ENCODE results near the gene FRZB. TPM values are rescaled to one million over a fixed set of nuclear protein-coding genes. Genes with fewer than 3 reads are reported as not detected.

Gene FRZB
- total RNA-seq, 4 donors from 2014 or later, result 1.1 to 6.0 (median 3.1) TPM

- no peak for DNase-seq
- Histone ChIP-seq H3K36me3 (no peaks in the 10 kb centered on the region), H3K27me3 (no peaks in the 10 kb centered on the region), H3K4me1 (peaks cover 6 to 10% of the 10 kb centered on the region in 2 donors), H3K9me3 (no peaks in the 10 kb centered on the region), H3K4me3 (replicated peaks in 1 of 3) (no peak overlapping the region), H3K27ac (no peak overlapping the region)
- TF ChIP-seq, protein P1, sequence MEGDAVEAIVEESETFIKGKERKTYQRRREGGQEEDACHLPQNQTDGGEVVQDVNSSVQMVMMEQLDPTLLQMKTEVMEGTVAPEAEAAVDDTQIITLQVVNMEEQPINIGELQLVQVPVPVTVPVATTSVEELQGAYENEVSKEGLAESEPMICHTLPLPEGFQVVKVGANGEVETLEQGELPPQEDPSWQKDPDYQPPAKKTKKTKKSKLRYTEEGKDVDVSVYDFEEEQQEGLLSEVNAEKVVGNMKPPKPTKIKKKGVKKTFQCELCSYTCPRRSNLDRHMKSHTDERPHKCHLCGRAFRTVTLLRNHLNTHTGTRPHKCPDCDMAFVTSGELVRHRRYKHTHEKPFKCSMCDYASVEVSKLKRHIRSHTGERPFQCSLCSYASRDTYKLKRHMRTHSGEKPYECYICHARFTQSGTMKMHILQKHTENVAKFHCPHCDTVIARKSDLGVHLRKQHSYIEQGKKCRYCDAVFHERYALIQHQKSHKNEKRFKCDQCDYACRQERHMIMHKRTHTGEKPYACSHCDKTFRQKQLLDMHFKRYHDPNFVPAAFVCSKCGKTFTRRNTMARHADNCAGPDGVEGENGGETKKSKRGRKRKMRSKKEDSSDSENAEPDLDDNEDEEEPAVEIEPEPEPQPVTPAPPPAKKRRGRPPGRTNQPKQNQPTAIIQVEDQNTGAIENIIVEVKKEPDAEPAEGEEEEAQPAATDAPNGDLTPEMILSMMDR (IDR thresholded peaks at IDR 0.05), result no peak
- TF ChIP-seq POLR2A (IDR thresholded peaks at IDR 0.05), result no peak
- whole genome bisulfite sequencing, 2 donors, result 74 to 84% methylated on average over 3 of the region's 3 CpGs
- intact Hi-C loops (cut with DNase I), result no loop called here
Observed at GRCh38 chr2:182818501-182818900, 47.9 kb downstream of the FRZB start.

DNA sequence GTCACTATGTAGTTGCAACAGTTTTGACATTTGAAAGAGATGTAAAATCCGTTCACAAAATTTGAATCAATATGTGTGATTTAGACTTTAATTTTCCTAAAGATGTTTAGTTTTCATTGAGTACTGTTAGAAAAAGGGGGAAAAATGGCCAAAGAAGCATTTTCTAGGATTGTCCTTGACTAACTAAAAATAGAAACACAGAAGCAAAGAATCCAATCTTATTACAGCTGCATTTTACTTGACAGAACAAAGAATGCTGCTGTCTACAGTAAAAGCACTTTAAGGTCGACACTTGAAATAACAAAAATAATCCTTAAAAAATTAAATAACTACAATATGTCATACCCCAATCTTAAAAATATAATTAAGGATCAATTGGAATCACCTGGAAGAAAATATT is 48.9 kb downstream of the FRZB start:
- Histone ChIP-seq H3K27me3 (no peaks in the 10 kb centered on the region), H3K4me3 (replicated peaks in 1 of 3) (no peak overlapping the region), H3K4me1 (peaks cover 6 to 10% of the 10 kb centered on the region in 2 donors), H3K27ac (no peak overlapping the region), H3K36me3 (no peaks in the 10 kb centered on the region), H3K9me3 (no peaks in the 10 kb centered on the region)
- intact Hi-C loops (cut with DNase I), result no loop called here
- no peak for DNase-seq
- TF ChIP-seq, protein P1 (IDR thresholded peaks at IDR 0.05), result no peak
- no peak for TF ChIP-seq POLR2A (IDR thresholded peaks at IDR 0.05)
- WGBS, 2 donors, result 77 to 87% methylated on average over 2 of the region's 2 CpGs

DNA sequence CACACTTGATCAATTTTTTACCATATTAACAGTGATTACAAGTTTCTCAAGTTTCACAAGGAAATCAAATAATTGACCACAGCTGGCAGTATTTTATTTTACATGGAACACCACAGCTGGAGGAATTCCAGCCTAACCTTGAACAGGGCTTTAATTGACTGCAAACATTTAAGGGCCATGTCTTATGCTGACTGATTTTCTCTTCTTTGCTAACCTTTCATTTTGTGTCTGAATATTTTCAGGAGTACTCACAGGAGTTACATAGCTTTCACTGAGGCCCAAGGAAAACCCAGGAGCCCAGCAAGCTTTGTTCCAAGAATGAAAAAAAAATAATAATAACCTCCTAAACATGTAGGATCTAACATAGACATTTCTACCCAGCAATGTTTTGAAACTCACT is 49.6 kb downstream of the FRZB start:
- H3K4me1 ChIP-seq, result peaks cover 6 to 10% of the 10 kb centered on the region in 2 donors
- H3K4me3 ChIP-seq (replicated peaks in 1 of 3), result no peak overlapping the region
- H3K27ac ChIP-seq, result no peak overlapping the region
- H3K9me3 ChIP-seq, result no peaks in the 10 kb centered on the region
- TF ChIP-seq, protein P1 (IDR thresholded peaks at IDR 0.05), result no peak
- no peak for TF ChIP-seq POLR2A (IDR thresholded peaks at IDR 0.05)
- no peaks in the 10 kb centered on the region for H3K36me3 ChIP-seq
- no peaks in the 10 kb centered on the region for H3K27me3 ChIP-seq
- DNase-seq, result no peak
- intact Hi-C loops (cut with DNase I), result no loop called here

DNA sequence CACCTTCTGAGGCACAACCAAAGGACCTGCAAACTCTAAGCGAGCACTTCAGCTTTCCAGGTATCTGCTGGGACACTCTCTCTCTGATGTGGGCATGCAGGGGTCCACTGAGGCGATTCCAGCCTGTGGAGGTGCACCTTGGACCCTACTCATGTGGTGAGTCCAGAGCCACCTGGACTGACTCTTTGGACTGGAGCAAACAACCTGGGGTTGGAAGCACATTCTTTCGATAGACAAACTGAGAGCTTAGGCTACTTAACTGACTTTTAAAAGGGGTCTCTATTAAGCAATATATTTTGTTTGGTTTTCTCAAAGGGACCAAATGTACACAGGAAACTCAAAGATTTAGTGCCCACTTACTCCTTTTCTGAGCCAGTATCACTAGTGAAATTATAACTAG is 51.6 kb downstream of the FRZB start:
- no peak for TF ChIP-seq POLR2A (IDR thresholded peaks at IDR 0.05)
- Histone ChIP-seq H3K27me3 (no peaks in the 10 kb centered on the region), H3K9me3 (no peaks in the 10 kb centered on the region), H3K4me1 (peaks cover 6 to 10% of the 10 kb centered on the region in 2 donors), H3K4me3 (replicated peaks in 1 of 3) (no peak overlapping the region), H3K27ac (no peak overlapping the region), H3K36me3 (no peaks in the 10 kb centered on the region)
- no peak for DNase-seq
- intact Hi-C loops (cut with DNase I), result no loop called here
- WGBS, 2 donors, result 90 to 93% methylated on average over 2 to 3 of the region's 3 CpGs

DNA sequence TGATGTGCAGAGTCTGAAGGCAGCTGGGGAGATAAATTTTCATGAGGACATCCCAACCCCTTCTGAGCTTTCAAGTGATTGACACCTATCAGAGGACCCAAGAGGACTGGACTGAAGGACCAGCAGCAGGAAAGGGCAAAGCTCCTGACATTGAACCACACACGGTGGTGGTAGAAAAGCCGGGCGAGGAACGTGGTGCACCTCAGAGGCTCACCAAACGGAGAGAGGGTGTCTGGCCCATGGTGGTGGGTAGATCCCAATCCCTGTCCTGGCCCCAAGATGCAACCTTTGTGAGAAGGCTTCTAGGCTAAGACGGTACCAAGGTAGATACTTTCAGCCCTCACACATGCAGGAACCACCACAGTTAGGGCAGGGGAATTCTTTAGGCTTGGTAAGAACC is 52.1 kb downstream of the FRZB start:
- Histone ChIP-seq H3K36me3 (no peaks in the 10 kb centered on the region), H3K27ac (no peak overlapping the region), H3K27me3 (no peaks in the 10 kb centered on the region), H3K4me1 (peaks cover 6 to 10% of the 10 kb centered on the region in 2 donors), H3K9me3 (no peaks in the 10 kb centered on the region), H3K4me3 (replicated peaks in 1 of 3) (no peak overlapping the region)
- intact Hi-C loops (cut with DNase I), result no loop called here
- WGBS, 2 donors, result 87 to 95% methylated on average over 6 of the region's 6 CpGs
- no peak for TF ChIP-seq POLR2A (IDR thresholded peaks at IDR 0.05)
- TF ChIP-seq, protein P1 (IDR thresholded peaks at IDR 0.05), result no peak
- DNase-seq, result no peak

- WGBS, 2 donors, result 83 to 89% methylated on average over 3 of the region's 3 CpGs
- intact Hi-C loops (cut with DNase I), result no loop called here
- Histone ChIP-seq H3K9me3 (no peaks in the 10 kb centered on the region), H3K4me1 (no peaks in the 10 kb centered on the region), H3K36me3 (no peaks in the 10 kb centered on the region), H3K27me3 (no peaks in the 10 kb centered on the region), H3K4me3 (replicated peaks in 1 of 3) (no peak overlapping the region), H3K27ac (no peak overlapping the region)
- no peak for DNase-seq
- TF ChIP-seq, protein P1 (IDR thresholded peaks at IDR 0.05), result no peak
- no peak for TF ChIP-seq POLR2A (IDR thresholded peaks at IDR 0.05)
Observed at GRCh38 chr2:182810087-182810486, 56.4 kb downstream of the FRZB start.

Measured in thyroid gland (tissue), 4 donors.